ENCODE data around the gene CCDC148.

CCDC148 gene

DNA sequence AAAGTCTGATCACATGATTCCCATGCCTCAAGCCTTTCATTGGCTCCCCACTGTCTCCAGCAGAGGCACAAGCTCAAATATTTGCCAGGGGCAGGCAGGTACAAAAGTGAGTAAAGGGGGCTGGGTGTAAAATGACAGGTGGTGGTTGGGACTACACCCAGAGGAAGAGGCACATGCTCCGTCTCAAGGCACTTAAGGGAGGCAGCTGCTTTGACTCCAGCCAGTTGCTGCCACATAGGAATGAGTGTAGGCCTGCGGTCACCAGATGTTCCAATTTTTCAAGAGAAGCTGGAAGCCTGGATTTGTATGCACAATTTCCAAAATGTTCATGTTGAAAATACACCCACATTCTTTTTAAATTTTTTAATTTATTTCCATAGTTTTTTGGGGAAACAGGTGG lies 190.4 kb downstream of the CCDC148 start:
- no peak overlapping the region for H3K4me3 ChIP-seq (ENCODE audit: low read depth, low read length)
- ChIA-PET POLR2A (no interaction called here), CTCF (no interaction called here)
- DNase-seq (ENCODE audit: low read depth, low spot score), result no peak
- TF ChIP-seq, protein P1, sequence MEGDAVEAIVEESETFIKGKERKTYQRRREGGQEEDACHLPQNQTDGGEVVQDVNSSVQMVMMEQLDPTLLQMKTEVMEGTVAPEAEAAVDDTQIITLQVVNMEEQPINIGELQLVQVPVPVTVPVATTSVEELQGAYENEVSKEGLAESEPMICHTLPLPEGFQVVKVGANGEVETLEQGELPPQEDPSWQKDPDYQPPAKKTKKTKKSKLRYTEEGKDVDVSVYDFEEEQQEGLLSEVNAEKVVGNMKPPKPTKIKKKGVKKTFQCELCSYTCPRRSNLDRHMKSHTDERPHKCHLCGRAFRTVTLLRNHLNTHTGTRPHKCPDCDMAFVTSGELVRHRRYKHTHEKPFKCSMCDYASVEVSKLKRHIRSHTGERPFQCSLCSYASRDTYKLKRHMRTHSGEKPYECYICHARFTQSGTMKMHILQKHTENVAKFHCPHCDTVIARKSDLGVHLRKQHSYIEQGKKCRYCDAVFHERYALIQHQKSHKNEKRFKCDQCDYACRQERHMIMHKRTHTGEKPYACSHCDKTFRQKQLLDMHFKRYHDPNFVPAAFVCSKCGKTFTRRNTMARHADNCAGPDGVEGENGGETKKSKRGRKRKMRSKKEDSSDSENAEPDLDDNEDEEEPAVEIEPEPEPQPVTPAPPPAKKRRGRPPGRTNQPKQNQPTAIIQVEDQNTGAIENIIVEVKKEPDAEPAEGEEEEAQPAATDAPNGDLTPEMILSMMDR (IDR thresholded peaks at IDR 0.05; ENCODE audit: insufficient read depth, low read length, missing control alignments), result no peak

DNA sequence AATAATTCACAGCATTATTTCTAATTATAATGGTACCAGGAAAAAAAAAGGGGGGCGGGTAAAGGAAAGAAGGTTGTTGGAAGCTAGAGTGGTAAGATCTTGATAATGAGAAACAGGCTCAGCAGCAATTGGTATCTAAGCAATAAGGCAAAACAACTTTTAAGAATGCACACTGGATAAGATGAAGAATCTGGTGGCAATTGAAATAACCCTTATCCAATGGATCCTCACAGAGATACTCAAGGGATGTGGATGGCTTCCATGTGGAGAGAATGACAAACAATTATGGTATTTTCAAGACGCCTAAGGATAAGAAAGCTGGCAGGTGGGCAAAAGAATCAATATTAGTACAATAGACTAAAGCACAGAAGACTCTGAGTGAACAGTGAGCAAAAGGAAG lies 201.3 kb downstream of the CCDC148 start:
- no peak overlapping the region for H3K4me3 ChIP-seq (ENCODE audit: low read depth, low read length)
- TF ChIP-seq, protein P1 (IDR thresholded peaks at IDR 0.05; ENCODE audit: insufficient read depth, low read length, missing control alignments), result no peak
- ChIA-PET POLR2A (interaction anchor here (0.7 kb wide), 1 partner anchor 49 kb away, joined by 3 read pairs; no protein-coding TSS in a partner anchor), CTCF (no interaction called here)
- DNase-seq (ENCODE audit: low read depth, low spot score), result no peak

DNA sequence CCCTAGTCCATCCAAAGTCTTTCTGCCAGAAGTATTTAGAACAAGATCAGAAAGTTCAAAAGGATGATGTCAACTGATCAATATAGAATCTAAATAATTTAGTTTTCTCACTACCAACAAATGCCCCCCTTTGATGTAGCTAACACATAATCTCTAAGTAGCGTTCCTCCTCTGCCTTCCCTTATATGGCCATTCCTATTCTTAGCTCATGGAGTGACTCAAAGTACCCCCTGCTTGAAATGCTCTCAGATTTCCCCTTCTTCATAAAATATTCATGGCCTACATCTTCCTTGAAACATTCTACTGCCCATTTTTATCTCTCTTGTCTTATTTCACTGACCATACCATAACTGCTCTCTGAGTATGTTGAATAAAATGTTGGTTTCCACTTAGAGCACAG lies 203.4 kb downstream of the CCDC148 start:
- CTCF ChIA-PET, result no interaction called here
- H3K4me3 ChIP-seq (ENCODE audit: low read depth, low read length), result no peak overlapping the region
- DNase-seq (ENCODE audit: low read depth, low spot score), result no peak
- TF ChIP-seq, protein P1 (IDR thresholded peaks at IDR 0.05; ENCODE audit: insufficient read depth, low read length, missing control alignments), result no peak
- POLR2A ChIA-PET, result no interaction called here

DNA sequence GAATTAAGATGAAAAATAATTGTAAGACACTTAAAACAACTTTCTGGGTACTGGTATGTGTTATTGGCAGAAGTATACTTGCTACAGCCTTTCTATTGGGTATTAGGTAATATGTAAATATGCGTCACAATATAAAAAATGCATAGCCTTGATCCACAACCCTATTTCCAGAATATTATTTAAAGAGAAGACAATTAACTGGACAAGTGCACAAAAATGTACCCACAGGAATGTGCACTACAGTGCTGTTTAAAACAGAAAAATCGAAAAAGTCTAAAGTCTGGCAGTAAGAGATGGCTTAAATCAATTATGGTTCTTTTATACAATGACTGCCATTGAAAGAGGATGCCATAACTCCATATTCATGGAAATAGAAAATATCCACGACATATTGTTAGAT lies 205.2 kb downstream of the CCDC148 start:
- TF ChIP-seq, protein P1 (IDR thresholded peaks at IDR 0.05; ENCODE audit: insufficient read depth, low read length, missing control alignments), result no peak
- POLR2A ChIA-PET, result no interaction called here
- DNase-seq (ENCODE audit: low read depth, low spot score), result no peak
- no peak overlapping the region for H3K4me3 ChIP-seq (ENCODE audit: low read depth, low read length)
- CTCF ChIA-PET, result no interaction called here

DNA sequence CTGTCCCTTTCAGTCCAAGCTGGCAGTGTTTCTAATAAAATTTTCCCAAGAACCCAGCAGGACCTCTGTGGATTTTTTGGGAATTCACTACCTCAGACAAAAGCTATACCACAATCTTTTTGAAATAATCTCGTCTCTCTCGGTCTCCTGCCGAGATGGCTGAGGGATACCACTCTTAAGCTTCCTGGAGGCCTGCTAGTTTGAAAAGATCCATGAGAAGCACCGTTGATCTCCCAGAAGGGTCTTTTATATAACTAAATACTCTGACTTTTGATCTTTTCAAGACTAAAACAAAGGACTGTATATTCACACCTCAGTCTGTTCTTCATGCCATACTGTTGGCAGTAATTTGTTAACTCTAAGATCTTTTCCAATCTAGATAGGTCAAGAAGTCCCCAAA lies 213.2 kb downstream of the CCDC148 start:
- CTCF ChIA-PET, result no interaction called here

DNA sequence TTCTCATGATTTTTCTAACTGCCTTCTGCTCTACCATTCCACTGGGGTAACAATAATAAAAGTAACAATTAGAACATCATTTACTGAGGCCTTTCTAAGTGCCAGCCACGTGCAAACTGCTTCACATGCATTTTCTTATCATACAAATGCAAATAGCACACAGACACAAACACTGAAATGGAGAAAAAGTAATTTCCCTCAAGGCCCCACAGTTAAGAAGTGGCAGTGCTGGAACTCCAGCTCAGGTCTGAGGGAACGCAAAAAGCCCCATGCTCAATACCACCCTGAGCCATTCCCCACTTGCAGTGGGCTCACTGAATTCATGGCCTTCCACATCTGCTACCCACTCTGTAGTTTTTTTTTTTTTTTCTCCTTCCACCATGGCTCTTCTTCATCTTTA lies 214.3 kb downstream of the CCDC148 start:
- POLR2A ChIA-PET, result no interaction called here
- DNase-seq (ENCODE audit: low read depth, low spot score), result no peak
- H3K4me3 ChIP-seq (ENCODE audit: low read depth, low read length), result no peak overlapping the region
- TF ChIP-seq, protein P1 (IDR thresholded peaks at IDR 0.05; ENCODE audit: insufficient read depth, low read length, missing control alignments), result no peak
- CTCF ChIA-PET, result no interaction called here

More for the DNA sequence above, 213.2 kb downstream of the CCDC148 start:
- POLR2A ChIA-PET, result no interaction called here
- TF ChIP-seq, protein P1 (IDR thresholded peaks at IDR 0.05; ENCODE audit: insufficient read depth, low read length, missing control alignments), result no peak
- H3K4me3 ChIP-seq (ENCODE audit: low read depth, low read length), result no peak overlapping the region
- no peak for DNase-seq (ENCODE audit: low read depth, low spot score)
